ENCODE measurements around the gene SERPINA7. TPM values are rescaled to one million over a fixed set of nuclear protein-coding genes. Genes with fewer than 3 reads are reported as not detected.
"Not testable (repeated sequence)": the region's sequence is repeated elsewhere in the genome, so short reads cannot be mapped to it uniquely, and the experiment has no call there.

The SERPINA7 gene, protein sequence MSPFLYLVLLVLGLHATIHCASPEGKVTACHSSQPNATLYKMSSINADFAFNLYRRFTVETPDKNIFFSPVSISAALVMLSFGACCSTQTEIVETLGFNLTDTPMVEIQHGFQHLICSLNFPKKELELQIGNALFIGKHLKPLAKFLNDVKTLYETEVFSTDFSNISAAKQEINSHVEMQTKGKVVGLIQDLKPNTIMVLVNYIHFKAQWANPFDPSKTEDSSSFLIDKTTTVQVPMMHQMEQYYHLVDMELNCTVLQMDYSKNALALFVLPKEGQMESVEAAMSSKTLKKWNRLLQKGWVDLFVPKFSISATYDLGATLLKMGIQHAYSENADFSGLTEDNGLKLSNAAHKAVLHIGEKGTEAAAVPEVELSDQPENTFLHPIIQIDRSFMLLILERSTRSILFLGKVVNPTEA
- total RNA-seq (ENCODE audit: insufficient read depth, low replicate concordance) = 0.24 TPM

DNA sequence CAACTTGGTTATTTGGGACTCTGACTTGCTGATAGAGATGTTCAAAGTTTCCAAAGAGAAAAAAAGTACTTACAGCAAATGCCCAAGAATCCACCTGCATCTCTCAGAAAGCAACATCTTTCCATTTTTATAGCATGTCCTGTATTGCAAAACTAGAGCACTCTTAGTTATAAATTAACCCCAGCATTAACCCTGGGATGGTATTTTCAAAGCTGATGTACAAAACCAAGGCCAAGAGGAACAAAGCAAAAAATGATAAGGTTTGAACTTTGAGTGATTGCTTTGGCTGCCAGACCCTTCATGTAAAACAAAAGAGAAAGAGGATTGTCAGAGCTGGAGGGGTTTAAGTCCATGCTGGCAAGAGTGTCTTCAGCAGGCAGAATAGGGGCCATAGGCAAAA, at the start of gene SERPINA7:
Gene SERPINA7, minus strand, starts transcription at position 103 of the 400 bp plus-strand sequence. CDS start 1,669 bp downstream, outside the sequence.
- DNase-seq (ENCODE audit: low spot score) = no peak

DNA sequence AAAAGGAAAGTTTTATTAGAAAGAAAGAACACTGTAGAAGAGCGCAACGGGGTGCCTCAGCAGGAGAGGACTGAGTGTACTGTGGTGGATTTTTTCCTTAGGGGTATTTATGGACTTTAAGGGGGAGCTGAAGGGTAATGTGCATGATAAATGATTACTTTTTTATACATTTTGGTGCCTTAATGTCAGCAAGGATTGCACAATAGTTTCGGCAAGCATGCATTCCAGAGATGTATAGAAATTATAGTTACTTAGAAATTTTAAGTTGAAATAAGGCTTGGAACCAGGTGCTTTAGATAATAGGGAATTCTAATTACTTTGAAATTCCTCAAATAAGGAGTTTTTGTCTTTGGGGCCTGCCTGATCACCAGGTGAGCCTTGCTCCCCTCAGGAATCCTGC, 30.5 kb upstream of the SERPINA7 start:
- DNase-seq (ENCODE audit: low spot score) = no peak

DNA sequence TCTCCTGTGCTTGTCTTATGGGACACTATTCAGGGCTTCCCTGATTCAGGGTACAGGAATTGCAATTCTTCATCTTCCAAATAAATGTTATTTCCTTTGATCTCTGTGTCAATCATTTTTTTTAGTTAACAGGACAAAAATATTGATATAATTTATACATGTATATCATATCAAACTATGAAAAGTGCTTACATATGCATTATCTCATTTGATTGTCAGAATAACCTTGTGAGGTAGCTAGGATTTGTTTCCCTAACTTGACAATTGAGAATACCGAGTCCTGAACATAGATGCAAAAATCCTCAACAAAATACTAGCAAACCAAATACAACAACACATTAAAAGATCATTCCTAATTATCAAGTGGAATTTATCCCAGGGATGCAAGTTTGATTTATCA, 11.5 kb upstream of the SERPINA7 start:
- no peak for DNase-seq (ENCODE audit: low spot score)

DNA sequence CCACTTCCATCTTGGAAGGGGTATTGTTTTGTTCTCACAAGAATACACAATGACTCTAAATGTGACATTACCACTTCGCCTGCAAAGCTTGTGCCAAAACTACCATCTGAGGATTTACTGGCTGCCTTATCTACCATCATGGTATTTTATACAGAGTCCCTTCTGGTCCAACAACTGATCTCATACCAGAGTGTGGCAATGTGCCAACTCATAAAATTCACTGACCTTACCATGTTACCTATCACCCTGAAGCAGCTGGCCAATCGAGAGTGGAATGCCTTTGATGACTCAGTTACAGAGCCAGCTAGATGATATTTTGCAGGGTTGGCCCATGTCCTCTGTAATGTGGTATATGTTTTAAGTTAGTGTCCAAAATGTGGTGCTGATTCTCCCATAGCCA, 3.8 kb upstream of the SERPINA7 start:
- DNase-seq (ENCODE audit: low spot score) = no peak

DNA sequence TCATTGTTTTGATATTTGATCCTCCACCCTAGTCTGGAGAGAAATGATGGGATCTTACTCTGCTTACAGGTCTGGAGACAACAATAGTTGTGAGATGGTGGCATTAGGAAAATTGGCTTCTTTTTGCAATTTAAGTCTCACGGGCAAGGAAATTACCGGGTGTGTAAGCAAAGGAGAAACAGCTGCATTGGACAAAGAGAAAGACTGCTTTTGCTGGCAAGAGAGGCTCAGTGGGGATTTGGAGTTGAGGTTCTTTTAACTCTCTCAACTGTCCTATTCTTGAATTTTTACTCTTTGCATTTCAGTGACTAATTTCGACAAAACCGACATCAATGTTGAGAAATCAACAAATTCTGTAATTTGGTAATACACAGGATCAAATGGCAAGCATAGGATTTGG, 2.3 kb upstream of the SERPINA7 start:
- no peak for DNase-seq (ENCODE audit: low spot score)

DNA sequence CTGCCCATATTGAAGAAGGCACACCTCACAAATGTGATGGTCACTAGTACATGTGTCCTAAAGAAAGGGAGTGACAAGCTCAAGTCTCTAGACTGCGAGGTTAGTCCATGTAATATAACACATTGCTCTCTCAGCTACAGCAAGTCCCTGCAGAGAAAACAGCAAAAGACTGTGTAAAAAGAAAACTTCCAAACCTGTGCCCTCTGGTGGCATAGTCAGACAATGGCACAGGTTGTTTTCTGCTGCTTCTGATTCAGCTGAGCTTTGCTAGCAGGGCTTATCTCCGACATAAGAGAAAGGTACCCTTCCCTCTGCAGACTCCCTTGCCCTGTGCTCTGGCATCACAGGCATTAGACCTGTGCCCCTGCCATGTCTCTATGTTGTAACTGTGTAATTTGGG, 1.4 kb upstream of the SERPINA7 start:
- DNase-seq (ENCODE audit: low spot score) = peak; percentile 1

DNA sequence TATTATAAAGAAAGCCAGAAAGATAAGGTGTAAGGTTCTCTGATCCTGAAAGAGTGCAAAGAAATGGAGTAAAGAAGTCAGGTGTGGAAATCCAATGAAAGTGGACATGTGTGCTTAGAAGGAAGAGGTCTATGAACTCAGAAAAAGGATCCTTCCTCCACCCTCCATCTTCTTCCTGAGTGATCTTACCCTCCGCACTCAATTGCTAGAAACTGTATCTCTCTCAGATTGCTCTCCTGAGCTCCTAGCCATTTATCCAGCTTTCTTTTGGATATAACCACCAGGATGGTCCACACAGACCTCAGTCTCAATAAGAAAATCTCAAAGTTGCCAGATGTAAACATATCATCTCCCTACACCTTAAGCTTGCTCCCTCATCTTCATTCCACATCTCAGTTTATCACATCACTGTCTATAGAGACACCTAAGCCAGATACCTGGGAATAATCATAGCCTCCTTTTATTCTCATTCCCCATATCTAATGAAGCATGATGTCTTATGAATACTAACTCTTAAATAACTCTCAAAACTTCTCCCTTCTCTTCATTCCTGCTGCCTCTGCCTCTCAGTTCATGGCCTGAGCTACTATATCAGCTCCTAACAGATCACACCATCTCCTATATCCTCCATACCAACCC, 573 bp downstream of the SERPINA7 start:
- DNase-seq (ENCODE audit: low spot score) = no peak

DNA sequence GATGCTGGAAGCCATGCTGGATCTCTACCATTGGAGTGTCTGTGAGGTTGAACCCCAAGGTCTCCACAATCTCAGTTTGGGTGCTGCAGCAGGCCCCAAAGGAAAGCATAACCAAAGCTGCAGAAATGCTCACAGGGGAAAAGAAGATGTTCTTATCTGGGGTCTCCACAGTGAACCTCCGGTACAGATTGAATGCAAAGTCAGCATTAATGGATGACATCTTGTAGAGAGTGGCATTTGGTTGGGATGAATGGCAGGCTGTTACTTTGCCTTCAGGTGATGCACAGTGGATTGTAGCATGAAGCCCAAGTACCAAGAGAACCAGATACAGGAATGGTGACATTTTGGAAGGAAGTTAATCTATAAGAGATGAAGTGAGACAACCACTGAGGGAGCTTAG, 1.8 kb downstream of the SERPINA7 start:
- no peak for DNase-seq (ENCODE audit: low spot score)

DNA sequence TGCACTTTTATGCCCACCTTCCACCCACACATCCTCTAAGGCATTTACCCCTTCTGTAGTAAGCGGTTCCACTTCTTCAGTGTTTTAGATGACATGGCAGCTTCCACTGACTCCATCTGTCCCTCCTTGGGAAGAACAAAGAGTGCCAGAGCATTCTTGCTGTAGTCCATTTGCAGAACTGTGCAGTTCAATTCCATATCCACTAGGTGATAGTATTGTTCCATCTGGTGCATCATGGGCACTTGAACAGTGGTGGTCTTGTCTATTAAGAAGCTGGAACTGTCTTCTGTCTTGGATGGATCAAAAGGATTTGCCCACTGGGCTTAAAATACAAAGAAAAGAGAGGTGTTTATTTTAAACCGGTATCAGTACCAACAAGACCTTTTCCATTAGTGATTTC, 3.5 kb downstream of the SERPINA7 start:
- DNase-seq (ENCODE audit: low spot score) = no peak

DNA sequence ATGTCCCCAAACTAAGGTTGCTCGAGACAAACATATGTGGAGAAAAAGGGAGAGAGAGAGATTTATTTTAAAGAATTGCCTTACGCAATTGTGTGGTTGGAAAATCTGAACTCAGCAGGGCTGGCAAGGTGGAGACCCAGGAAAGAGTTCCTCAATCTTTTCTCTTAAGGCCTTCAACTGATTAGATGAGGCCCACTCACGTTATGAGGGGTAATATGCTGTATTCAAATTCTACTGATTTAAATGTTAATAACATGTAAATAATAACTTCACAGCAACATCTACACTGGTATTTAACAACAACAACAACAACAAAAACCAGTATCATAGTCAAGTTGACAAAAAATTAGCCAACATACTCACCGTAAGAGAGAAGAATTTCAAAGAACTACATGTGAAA, 14.6 kb downstream of the SERPINA7 start:
- DNase-seq (ENCODE audit: low spot score) = no peak

DNA sequence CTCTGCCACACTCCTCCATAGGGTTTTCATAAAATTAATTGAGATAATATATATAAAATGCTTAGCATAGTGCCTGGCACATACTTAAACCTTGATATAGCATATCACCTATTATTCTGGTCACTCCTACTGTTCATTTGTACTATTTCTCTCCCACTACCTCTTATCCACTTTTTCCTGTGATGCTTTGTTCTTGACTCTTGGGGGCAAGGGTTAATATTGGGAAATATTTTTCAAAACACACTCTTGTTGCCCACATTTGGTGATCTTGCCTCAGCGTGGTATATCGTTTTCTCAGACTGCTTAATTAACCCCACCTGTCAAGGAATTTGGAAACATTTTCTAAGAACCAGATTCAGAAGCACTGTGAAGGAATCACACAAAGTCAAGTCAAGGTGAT, 16.3 kb downstream of the SERPINA7 start:
- DNase-seq (ENCODE audit: low spot score) = no peak

DNA sequence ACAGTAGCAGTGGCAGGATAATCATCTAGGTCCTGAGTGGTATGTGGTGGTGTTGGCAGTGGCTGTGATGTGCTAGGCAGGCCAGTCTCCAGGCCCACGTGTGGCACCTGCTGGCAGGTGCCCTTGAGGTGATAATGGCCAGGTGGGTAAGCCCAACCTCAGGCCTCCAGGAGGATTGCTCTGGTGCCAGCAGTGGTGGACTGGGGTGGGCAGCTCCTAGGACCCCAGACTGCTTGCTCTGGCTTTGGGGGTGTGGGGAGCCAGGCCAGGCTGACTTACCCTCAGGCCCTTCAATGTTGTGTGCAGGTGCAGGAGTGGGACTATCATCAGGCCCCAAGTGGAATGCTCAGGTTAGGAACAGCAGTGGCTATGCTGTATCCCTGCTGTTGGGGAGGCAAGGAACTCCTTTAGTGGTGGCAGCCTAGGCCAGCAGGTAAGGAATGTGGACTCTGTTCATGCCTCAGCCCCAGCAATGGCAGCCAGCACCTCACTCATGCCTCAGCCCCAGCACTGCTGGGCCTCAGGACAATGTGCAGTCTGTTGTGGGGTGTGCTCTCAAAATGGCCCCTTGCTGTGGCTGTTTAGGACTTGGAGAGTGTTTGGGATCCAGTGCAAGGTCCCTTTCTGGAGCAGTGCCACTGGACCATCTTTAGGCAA, 24.3 kb downstream of the SERPINA7 start:
- no peak for DNase-seq (ENCODE audit: low spot score)

DNA sequence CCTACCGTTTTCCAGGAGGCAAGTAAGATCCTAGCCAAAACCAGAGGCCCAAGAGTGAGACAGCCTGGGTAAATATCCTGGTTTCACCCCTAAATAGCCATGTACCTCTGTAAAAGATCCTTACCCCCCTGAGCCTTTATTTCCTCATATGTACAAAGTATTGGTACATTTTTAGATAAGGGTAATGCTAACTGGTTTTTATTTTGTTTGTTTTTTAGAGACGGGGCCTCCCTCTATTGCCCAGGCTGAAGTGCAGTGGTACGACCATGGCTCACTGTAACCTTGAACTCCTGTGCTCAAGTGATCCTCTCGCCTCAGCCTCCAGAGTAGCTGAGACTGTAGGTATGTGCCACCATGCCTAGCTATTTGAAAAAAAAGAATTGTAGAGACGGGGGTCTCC, 29.4 kb downstream of the SERPINA7 start:
- no peak for DNase-seq (ENCODE audit: low spot score)

DNA sequence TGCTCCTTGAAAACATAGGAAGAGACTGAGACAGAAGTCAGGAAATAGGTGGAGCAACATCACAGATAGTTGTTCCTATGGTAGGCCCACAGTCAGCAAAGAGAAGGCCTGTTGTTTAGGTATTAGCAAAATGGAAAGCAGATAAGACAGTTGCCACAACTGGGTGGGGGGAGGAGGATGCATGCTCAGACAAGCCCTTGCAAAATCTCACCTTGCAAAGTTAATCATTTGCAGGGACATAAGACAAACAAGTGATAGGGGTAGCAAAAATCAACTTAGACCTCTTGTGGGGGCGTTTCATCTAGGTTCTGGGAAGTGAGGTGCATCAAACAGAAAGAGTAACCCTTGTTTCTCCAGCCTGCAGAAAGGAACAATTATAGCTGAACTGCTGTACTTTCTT, 30.7 kb downstream of the SERPINA7 start:
- no peak for DNase-seq (ENCODE audit: low spot score)

DNA sequence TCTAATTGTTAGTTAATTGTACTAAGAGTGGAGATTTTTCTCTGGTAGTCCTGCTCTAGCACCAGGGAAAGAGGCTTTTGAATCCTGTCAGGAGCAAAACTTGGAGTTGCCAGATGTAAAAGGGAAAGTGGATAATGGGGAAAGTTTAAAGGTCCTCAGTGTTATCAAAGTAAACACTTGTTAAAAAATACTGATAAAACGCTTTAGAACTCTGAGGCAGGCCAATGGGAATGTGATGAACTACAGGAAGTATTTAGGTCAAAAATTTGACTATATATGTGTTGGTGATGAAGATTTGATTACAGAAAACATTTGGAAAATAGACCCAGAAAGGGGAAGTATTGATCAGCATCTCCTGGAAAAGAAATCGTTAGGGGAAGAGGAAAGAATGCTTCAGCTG, 32.8 kb downstream of the SERPINA7 start:
- no peak for DNase-seq (ENCODE audit: low spot score)

DNA sequence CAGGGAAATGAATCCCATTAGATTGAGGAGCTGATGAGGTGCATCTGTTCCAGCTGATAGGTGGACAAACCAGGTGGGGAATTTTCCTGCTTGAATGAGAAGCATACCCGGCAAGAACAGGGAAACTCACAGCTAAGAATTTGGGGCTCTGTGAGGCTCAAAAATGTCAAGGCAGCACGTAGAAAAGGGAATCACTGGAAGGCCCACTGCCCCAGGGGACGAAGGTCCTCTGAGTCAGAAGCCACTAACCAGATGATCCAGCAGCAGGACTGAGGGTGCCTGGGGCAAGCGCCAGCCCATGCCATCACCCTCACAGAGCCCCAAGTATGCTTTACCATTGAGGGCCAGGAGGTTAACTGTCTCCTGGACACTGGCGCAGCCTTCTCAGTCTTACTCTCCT, 37.9 kb downstream of the SERPINA7 start:
- DNase-seq (ENCODE audit: low spot score) = not testable (repeated sequence)

DNA sequence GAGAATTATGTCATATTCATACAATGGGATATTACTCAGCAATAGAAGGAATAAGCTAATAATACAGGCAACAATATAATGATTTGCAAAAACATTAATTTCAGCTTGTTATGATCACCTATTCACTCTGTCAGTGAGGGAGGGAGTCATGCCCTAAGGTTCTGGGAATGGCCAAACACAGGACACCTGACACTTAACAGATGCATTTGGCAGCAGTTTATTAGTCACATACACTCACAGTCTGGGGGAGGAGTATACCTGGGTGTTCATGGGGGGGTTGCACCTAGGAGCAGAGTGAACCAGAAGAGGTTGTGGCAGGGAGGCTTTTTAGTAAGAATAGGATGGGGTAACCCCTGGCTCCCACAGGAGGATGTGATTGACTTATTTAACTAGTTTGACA, 38.3 kb downstream of the SERPINA7 start:
- DNase-seq (ENCODE audit: low spot score) = no peak

DNA sequence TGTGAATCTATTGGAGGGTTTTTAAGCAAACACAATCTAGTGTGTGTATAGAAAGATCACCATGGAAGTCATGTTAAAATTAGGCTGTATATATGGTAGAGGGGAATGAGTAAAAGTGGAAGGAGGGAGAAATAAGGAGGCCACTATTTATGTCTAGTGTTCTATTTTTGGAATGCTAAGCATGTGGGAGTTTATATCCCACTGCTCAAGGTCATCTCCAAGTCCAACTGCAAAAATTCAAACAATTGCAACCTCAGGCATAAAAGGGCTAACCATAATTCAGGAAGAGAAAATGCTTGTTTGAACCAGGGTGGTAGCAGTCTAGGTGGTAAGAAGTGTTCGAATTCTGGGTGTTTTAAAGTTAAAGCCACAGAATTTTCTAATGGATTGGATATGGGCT, 39.2 kb downstream of the SERPINA7 start:
- no peak for DNase-seq (ENCODE audit: low spot score)

DNA sequence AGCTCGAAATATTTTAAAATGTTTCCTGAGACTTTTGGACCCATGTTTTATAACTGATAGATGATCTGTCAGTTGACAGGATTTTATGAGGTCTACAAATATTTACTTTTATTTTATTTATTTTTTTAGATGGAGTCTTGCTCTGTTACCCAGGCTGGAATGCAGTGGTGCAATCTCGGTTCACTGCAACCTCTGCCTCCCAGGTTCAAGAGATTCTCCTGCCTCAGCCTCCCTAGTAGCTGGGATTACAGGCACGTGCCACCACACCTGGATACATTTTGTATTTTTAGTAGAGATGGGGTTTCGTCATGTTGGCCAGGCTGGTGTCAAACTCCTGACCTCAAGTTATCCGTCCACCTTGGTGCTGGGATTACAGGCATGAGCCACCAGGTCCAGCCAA, 50.0 kb downstream of the SERPINA7 start:
- DNase-seq (ENCODE audit: low spot score) = not testable (repeated sequence)
